ENCODE measurements around the gene SEC14L5.
"Not testable (repeated sequence)": the region's sequence is repeated elsewhere in the genome, so short reads cannot be mapped to it uniquely, and the experiment has no call there.

Gene SEC14L5

DNA sequence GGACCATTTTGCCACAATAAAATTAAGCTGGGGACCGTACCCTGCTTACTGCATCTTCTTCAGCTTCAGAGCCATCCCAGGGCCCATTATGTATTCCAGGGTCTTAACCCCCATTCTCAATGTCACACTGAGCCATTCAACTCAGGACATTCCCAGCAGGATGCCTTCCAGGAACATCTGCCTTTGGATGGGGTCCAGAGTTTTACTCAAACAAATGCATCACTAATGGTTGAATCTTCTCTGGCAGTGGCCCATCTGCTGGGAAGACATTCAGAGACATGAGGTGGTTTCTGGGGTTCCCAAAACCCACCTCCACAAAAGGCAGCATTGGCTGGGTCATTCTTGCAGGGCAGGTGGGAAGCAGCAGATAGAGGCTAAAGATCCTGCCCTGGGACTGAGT is 3.4 kb upstream of the SEC14L5 start:
- DNase-seq = no peak

DNA sequence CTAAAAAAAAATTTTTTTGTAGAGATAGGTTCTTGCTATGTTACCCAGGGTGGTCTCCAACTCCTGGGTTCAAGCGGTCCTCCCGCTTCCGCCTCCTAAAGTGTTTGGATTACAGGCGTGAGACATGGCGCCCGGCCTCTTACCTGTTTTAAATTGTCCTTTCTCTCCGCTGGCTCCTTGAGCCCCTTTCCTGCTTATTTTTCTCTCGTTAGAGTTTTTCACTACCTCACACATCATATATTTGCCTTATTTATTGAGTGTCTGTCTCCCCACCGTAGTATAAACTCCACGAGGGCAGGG is 760 bp upstream of the SEC14L5 start:
- DNase-seq = no peak

DNA sequence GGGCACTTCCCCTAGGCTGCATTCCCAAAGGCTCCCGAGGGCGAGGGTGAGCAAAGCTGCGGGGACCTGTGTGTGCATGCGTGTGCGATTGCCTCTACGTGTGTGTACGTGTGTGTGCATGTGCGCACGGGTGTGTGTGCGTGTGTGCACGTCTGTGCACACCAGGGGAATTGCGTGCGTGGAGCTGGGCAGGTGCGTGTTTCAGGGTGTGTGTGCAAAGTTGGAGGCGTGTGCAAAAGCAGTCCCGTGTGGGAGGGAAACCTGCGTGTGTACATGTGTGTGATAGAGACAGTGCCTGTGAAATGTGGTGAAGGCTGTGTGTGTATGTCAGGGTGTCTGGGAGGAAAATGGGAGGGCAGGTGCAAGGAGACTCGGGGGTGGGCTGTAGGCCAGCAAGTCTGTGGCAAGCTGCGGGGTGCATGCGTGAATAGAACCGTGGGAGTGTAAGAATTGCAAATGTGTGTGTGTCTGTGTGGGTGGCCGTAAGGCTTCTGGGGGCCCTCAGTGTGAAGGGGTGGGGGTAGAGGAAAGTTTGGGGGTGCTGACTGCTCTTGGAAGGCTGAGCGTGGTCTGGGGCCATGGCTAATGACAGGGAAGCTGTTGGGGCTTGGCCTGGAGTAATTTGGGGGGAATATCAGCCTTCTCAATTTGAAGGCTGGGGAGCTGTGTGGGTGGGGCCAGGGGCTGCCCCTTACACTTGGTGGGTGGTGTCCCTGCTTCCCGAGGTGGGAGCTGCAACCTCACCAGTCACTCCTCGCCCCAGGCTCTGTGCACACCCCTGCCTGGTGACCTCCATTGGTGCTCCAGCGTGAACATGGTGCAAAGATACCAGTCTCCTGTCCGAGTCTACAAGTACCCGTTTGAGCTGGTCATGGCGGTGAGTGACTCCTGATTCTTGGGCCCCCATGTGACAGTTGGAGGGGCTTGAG is 644 bp downstream of the SEC14L5 start:
- DNase-seq = no peak

DNA sequence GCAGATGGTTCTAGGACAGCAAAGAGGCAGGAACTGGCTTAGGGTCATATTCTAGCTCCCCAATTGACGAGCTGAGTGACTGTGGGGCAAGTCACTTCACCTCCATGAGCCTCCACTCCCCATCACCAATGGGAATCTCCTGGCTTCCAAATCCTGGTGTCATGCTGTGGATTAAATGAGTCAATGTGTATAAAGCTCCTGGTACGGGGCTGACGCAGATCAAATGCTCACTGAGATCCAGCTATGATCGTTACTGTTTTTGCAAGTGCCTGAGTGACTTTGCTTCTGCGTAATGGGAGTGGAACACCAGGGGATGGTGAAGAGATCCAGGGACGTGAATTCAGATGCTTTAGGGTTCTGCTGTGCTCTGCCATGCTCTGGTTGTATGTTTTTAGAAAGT is 2.4 kb downstream of the SEC14L5 start:
- no peak for DNase-seq

DNA sequence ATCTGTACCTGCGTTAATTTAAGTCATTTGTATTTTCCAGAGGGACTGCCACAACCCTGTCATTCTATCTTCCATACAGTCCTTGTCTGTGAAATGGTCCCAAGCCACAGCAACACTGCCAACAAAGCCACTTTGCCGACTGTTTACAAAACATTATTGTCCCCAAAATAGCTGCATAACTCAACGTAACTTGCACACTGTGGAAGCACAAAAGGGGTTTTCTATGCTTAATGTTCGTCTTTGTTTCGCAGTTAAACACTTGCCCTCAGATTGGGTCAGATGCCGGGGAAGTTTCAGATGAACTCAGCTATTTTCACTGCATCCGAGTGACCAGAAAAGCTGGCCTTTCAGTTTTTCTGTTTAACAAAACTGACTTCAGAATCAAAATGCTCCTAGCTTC is 4.6 kb downstream of the SEC14L5 start:
- DNase-seq = no peak

DNA sequence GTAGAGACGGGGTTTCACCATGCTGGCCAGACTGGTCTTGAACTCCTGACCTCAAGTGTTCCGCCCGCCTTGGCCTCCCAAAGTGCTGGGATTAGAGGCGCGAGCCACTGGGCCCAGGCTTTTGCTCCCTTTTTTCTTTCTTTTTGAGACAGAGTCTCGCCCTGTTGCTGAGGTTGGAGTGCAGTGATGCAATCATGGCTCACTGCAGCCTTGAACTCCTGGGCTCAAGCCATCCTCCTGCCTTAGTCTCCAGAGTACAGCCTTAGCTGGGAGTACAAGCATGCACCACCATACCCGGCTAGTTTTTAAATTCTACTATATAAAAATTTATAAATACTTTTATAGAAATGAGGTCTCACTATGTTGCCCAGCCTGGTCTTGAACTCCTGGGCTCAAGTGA is 5.4 kb downstream of the SEC14L5 start:
- not testable (repeated sequence) for DNase-seq

DNA sequence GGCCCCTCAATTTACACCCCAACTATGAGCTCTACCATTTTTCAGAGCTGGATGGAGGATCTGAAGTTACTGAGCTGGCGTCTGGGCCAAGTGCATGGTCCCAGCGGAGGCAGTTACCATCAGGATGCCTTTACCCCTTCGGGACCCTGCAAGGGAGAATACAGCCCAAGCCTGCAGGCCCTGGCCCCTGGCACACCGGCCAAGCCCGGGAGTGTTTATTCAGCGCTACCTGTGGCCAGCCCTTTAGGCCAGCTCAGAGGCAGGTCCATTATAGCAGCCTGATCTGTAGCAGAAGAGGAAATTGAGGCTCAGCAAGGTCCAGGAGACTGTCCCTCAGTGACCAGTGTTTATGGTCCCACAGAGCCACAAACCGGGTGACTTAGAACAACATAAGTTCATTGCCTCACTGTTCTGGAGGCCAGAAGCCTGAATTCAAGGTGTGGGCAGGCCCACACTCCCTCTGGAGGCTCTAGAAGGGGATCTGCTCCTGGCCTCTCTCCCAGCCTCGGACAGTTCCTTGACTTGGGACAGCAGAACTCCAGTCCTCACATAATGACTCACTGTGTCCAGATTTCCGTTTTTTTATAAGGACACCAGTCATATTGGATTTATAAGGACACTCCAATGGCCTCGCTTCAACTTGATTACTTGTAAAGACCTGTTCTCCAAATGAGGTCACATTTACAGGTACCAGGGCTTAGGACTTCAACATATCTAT is 8.8 kb downstream of the SEC14L5 start:
- DNase-seq = no peak

DNA sequence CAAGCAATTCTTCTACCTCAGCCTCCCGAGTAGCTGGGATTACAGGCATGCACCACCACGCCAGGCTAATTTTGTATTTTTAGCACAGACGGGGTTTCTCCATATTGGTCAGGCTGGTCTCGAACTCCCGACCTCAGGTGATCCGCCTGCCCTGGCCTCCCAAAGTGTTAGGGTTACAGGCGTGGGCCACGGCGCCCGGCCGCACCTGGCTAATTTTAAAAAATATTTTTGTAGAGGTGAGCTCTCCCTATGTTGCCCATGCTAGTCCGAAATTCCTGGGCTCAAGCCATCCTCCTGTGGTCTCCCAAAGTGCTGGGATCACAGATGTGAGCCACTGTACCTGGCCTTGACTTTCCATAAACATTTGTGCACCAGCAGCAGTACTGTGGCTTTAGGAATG is 10.1 kb downstream of the SEC14L5 start:
- not testable (repeated sequence) for DNase-seq

DNA sequence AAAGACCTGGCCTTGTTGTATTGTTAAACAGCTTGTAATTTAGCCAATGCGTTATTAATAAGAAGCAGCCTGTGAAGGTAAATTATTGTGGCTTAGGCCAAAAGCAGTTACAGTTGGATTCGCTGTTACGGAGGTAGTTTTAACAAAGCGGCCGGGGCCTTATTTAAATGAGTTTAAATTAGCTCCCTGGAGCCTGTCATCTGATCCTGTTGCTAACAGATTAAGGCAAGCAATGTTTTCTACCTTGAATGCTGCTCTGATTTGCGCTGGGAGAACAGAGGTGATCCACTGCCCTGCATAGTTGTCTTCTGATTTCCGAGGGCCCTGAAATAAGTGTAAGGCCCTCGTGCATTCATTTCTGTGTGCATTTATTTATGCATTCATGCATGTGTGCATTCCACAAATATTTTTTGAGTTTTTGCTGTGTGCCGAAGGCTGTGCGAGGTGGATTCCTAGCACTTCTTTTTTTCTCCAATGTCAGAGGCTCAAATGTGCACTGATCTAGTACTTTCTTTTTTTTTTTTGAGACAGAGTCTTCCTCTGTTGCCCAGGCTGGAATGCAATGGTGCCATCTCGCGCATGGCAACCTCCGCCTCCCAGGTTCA is 10.9 kb downstream of the SEC14L5 start:
- no peak for DNase-seq

DNA sequence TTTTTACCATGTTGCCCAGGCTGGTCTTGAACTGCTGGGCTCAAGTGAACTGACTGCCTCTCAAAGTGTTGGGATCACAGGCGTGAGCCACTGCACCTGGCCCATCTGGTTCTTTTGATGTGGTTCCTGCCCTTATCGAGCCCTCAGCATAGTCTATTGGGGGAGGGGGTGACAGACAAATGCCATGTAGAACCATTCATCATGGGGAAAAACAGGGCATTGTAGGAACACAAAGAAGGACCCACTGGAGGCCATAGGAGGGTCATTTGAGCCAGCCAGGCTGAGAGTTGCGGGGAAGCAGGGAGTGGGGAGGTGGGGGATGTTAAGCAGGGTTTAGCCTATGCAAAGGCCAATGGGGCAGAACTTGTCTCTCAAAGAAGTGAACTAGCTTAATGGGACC is 11.9 kb downstream of the SEC14L5 start:
- DNase-seq = no peak

DNA sequence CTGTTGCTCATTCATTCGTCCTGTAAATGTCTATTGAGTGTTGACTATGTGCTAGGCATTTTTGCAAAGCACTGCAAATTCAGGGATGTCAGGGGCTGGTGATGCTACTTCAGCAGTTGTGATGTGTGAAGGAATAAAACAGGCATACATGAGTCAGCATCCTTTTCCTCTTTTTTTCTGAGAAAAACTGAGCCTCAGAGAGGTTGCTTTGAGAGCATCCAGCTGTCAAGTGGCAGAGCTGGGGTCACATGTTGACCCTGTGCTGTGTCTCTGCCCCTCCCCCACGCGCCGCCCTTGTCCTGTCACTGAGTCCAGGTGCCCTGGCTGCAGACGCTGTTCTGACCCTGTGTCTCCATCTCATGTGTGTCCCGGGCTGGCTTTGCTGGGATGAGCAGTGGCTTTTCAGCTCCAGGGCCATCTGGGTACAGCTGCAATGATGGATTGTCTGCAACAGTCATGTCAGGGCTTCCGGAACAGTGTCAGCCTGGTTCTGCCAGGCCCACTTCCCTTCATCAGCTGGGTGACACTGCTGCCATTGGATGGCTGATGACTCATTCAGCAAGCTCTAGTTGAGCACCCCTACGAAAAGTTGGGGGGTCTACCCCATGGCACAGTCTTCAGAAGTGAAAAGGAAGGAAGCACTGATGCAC is 14.9 kb downstream of the SEC14L5 start:
- DNase-seq = no peak

DNA sequence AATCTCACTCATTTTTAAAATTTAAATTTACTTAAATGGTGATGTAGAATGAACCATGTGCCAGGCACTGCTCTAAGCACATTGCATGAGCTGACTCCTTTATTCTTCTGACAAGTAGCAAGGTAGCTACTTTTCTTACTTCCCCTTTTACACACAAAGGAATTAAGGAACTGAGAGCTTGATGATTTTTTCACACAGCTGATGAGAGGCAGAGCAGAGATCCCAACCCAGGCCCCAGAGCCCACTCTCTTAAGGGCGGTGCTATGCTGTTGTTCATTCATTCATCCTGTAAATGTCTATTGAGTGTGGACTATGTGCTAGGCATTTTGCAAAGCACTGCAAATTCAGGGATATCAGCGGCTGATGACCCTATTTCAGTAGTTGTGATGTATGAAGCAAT is 17.9 kb downstream of the SEC14L5 start:
- no peak for DNase-seq

DNA sequence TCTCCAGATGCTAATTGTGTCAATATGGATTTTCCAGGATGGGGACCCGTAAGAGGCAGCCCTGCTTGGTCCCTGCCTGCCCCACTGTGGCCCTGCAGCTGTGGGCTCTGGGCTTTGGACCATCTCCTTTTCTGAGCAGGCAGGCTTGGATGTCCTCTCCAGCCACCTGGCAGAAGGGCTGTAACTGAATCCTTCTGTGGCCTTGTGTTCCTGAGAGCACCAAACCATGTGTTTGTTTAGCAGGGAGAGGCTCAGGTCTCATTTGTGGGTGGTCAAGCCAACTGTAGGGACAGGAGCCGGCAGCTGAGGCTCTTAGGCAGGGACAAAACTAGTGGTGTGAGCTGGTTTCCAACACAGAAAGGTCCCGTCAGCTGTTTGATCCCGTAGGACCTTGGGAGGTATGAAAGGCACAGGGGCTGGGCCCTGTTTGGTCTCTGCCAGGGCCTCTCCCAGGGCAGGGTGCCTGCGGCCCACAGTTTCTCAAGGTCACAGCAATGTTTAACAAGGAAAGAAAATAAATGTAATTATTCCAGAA is 18.5 kb downstream of the SEC14L5 start:
- no peak for DNase-seq

DNA sequence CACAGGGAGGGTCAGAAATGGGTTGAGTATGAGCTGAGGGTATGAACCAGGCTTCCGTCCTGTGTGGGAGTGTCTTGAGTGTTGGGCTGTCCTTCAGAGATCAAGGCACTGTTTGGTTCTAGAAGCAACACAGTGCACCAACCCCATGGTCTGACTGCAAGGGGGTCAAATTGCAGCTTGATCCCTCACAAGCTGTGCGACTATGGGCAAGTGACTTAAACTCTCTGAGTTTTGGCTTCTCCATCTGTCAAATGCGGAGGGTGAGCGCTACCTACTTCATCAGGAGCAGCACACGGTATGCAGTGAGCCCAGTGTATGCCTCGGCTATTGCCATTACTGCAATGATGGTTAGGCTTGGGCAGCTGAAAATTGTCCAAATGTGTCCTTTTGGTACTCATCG is 21.0 kb downstream of the SEC14L5 start:
- no peak for DNase-seq

DNA sequence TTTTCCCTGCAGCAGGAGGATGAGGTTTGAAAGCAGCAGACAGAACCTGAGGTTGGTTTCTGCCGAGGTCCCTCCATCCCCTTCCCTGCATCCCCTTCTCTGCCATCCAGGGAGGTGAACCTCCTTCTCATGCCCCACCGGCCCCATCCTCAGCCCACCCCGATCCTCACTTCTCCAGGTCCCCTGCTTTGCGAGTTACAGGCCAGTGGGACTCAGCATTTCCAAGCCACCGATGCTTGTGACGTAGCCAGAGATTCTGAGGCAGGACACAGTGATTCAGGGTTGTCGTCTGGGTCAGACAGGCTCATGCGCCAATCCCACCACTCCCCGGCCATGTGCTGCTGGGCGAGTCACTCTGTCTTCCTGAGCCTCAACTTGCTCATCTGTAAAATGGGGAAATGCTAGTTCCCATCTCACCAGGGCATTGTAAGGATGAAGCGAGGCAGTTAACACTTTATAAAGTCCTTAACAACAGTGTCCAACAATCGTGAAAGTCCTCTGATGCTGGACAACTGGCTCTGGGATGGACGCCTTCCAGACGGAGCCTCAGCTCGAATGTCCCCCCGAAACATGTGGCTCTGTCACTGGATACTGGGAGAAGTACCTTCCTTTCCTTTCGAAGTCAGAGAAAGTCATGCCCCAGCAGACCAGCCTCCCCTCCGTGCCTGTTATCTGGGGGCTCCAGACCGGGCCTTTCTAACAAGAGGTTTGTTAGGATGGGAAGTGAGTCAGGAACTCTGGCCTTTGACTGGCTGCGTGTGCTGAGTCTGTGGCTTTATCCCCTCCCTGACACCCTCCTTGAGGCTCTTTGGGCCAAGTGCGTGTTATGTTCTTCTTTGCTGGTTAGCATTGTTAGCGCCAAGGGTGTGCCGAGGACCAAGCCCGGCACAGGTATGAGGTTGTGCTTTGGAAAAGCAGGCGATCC is 21.9 kb downstream of the SEC14L5 start:
- no peak for DNase-seq

DNA sequence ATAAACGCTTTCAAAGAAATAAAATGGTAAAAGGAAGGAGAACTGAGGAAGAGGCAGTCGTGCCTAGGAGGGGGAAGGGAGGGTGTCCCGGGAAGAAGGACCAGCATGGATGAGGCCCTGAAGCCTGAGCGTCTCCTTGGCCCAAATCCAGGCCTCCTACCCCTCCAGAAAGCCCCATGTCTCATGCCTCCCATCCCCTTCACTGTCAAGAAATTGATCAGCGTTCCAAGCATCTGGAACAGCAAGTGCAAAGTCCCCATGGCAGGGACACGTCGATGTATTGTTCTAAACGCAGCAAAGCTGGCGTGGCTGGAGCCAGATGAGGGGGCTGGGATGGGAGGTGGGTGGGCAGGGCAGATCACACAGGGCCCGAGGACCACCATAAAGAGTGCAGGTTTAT is 22.6 kb downstream of the SEC14L5 start:
- DNase-seq = no peak

DNA sequence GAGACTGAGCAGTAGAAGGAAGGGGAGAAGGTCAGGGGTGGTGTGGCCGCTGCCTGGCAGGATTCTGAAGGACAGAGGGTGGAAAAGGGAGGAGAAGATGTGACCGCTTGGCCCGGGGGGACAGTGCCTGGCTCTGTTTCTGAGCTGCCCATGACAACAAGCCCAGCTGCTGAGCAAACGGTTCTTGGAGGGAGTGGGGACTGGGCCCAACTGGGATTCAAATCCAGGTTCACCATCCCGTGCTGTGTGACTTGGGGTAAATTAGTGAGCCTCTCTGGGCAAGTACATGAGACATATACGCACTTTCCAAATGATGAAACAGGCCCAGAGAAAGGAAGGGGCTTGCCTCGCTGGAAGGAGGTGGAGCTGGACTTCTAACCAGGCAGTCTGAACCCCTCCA is 23.3 kb downstream of the SEC14L5 start:
- DNase-seq = no peak

DNA sequence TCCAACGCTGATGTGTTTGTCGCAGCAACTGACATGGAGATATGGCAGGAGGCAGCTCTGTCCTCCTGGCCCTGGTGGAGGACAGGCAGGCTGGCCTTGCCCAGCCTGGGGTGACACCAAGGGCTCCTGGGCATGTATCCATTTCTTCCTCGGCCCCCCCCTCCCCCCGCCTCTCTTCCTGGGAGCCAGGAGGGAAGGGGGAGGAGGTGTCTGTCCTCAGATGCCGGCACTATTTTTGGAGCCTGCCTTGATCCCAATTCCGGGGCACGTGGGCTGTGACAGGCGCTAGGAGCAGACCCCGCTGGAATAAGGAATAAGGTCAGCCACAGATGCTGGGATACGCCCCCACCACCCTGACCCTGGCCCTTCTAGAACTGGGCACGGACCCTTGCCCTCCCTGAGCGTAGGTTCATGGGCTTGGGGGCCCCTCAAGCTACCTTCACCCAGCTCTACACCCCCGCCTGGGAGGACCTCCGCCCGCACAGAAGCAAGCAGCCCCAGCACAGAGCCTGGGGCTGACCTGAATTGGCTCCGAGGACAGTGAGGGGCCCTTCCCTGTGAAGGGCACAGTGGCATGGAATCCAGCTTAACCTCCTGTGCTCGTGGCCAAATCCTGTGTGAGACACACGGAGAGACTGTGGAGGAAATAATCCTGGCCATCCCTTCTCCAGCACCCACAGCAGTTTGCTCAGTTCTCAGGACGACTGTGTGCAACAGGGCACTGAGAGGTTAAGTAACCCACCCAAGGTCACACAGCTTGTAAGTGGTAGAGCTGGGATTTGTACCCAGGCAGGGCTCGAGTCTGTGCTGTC is 24.1 kb downstream of the SEC14L5 start:
- DNase-seq = no peak

DNA sequence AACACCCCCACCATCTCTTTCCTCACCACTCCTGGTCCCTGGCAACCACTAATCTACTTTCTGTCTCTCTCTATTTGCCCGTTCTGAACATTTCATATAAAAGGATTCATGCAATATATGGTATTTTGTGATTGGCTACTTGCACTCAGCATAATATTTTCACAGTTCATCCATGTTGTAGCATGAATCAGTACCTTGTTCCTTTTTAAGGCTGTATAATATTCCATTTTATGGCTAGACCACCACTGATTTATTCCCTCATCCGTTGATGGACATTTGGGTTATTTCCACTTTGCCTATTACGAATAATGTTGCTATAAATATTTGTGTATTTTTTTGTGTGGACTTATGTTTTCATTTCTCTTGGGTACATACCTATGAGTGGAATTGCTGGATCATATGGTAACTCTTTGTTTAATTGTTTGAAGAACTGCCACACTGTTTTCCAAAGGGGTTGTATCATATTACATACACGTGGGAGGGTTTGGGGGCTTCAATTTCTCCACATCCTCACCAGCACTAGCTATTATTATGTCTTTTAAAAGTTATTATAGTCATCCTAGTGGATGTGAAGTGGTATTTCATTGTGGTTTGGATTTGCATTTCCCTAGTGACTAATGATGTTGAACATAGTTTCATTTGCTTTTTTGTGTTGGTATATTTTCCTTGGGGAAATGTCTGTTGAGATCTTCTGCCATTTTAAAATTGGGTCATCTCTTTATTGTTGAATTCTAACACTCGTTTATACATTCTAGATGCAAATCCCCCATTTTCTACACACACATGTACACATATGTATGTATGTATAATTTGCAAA is 26.3 kb downstream of the SEC14L5 start:
- no peak for DNase-seq

DNA sequence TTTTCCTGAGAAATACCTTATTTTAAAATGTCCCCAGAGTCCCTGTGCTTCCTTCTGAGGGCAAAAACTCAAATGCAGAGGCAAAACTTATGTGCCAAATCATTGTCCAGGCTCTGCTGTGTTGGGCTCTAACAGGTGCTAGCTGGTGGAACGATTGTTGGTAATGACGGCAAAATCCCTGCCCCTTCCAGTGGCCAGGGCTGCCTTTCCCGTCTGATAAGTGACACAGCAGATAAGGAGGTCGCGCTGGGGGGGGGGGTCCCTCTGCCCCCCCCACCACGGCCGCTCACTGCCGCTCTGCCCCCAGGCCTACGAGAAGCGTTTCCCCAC is 29.1 kb downstream of the SEC14L5 start:
- DNase-seq = no peak
